Effector CD4-positive, alpha-beta T cell (primary cell): ENCODE data around the gene ITPA.
"Not testable (repeated sequence)": the region's sequence is repeated elsewhere in the genome, so short reads cannot be mapped to it uniquely, and the experiment has no call there.

Experiments used
- DNase-seq: peaks from one replicate; pipeline ENCODE4 v3.0.0-alpha.2; 2020

ITPA gene

DNA sequence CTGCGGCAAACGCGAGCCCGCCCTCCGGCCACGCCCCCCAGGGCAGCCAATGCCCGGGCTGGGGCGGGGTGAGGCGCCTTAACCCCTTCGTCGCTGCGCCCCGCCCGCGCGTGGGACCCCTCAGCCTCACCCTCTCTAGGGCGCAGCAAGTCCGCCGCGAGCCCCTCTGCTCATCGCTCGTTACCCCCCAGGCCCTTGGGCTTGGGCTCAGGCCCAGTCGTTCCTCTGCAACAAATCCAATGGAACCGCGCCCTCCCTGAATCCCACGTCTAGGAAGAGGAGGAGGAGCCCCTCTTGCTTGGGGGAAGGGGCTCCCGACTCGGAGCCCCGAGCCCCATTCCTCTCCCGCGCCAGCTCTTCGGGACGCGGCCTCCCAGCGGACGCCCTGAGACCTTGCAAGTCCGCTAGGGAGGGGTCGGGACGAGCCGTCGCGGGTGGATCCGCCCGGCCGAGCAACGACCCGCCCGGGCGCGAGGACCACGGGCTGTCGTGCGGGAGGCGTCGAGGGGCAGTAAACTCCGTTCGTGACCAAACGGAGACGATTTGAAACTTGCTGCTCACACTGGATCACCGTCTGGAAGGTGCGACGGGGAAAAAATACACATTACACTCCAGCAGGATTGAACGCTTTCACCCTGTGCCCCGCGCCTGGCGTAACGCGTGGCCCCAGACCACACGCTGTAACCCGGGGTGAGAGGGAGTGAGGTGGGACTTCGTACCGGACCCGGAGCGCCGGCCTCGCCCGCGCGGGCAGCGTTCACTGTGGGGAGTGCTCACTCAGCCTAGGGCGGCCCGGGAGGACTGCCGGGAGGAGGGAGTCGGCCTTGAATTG, 35.5 kb upstream of the ITPA start:
- peak; percentile 86 for DNase-seq

- no peak for DNase-seq
These were observed 34.6 kb upstream of the ITPA start for GRCh38 chr20:3174442-3175261.

DNA sequence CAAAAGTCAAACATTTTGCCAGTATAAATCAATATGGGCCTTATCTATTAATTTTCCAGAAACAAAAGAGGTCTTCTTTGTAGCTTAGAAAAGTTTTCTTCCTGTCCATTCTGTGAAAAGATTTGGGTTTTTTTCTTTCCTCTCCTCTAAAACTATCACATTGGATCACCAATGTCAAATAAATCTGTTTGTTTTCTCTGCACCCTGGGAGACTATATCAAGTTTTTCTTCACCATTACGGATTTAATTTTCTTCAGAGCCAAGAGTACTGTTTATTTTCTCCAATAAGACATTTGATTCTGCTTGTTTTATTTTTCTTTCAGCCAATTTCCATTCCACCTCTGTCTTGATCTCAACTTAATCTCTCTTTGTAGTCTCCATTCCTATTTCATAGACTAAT, 34.0 kb upstream of the ITPA start:
- no peak for DNase-seq

DNA sequence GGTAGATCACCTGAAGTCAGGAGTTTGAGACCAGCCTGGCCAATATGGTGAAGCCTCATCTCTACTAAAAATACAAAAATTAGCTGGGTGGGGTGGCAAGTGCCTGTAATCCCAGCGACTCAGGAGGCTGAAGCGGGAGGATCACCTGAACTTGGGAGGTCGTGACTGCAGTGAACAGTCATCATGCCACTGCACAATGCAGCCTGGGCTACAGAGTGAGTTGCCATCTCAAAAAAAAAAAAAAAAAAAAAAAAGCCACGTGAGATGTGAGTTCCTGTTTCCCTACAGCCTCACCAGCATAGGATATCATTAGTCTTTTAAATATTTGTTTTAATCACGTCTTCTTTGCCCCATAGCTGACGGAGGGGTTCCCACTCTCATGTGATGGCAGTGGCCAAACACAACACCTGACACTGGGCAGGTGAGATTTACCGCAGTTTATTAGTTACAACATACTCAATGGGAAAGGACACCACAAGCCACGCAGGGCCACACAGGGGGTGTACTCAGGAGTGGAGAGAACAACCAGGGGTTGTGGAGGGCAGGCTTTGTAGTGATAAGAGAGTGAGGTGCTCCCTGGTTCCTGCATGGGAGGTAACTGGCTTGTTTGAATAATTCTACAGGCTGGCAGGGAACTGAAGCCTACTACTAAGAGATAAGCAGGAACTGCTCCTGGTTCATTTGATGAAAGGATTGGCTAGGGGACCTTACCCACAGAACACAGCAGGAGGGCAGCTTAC, 31.4 kb upstream of the ITPA start:
- no peak for DNase-seq

DNA sequence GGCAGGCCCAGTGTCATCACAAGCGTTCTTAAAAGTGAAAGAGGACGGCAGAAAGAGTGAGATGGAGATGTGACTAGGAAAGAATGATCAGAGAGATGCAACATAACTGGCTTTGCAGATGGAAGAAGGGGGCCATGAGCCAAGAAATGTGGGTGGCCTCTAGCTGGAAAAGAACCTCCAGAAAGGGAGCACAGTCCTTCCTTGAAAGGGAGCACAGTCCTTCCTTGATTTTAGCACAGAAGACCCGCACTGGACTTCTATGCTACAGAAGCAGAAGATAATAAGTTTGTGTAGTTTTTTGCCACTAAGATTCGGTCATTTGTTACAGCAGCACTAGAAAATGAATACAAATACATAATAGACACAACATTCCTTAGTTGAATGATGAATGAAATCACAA, 29.0 kb upstream of the ITPA start:
- no peak for DNase-seq

GRCh38 chr20:3181270-3181669, 28.0 kb upstream of the ITPA start:
- no peak for DNase-seq

DNA sequence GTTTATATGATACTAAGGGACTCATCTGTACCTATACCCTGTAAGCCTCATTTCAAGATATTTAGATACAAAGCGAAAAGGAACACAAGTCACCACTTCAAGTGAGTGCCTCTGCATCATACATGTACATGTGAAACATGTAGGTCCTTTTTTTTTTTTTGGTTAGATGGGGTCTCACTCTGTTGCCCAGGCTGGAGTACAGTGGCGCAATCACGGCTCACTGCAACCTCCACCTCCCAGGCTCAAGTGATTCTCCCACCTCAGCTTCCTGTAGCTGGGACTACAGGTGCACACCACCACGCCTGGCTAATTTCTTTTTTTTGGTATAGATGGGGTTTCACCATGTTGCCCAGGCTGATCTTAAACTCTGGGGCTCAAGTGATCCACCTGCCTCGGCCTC, 26.9 kb upstream of the ITPA start:
- not testable (repeated sequence) for DNase-seq

GRCh38 chr20:3183896-3184612, 25.2 kb upstream of the ITPA start:
- no peak for DNase-seq

DNA sequence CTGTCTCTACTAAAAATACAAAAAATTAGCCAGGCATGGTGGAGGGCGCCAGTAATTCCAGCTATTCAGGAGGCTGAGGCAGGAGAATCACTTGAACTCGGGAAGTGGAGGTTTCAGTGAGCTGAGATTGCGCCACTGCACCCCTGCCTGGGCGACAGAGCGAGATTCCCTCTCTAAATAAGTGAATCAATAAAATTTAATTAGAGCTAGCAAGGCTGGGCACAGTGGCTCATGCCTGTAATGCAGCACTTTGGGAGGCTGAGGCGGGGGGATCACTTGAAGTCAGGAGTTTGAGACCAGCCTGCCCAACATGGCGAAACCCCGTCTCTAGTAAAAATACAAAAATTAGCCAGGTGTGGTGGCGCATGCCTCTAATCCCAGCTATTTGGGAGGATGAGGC, 21.4 kb upstream of the ITPA start:
- DNase-seq, result not testable (repeated sequence)

GRCh38 chr20:3188823-3189413, 20.4 kb upstream of the ITPA start:
- no peak for DNase-seq

DNA sequence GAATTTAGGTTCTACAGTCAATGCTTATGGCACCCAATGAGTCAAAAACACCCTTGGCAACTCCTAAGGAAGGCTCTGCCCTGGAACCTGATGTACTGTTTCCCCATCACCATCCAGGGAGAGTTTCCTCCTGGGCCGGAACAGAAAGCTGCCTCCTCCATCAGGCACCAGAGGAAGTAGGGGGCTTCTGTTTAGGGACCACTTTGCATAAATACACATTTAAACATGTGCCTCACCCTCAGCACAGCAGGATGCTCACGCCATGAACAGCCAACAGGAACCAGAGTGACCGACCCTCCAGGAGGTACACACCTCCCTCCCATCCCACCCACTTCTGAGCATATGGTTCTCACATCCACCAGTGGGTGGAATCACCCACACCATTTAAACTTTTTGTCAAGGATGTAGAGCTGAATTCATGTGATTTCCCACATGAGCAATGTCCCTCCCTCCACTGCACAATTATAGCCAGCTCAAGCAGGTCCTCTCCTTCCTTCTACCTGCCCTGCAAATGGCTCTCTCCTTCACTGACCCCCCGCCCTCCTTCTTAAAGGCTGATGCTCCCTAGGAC, 19.7 kb upstream of the ITPA start:
- no peak for DNase-seq

DNA sequence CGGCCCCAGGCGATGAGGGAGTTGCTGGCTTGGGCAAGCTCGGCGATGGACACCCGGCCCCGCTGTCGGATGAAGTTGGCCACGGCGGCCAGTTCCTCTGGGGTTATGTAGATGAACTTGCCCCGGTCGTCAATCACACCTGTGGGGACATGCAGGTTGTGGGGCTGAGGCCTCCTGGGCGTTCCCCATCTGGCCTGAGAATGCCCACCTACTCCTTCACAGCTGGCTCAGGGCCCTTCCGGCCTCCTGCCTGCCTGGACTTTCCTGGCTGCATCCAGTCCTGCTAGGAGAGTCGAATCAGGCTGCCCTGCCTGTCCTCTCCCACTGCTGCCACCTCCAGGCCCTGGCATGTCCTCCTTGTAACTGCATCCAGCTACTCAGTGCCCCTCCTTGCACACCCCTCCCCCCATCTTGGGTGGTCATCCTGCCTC, 18.6 kb upstream of the ITPA start:
- DNase-seq, result no peak

DNA sequence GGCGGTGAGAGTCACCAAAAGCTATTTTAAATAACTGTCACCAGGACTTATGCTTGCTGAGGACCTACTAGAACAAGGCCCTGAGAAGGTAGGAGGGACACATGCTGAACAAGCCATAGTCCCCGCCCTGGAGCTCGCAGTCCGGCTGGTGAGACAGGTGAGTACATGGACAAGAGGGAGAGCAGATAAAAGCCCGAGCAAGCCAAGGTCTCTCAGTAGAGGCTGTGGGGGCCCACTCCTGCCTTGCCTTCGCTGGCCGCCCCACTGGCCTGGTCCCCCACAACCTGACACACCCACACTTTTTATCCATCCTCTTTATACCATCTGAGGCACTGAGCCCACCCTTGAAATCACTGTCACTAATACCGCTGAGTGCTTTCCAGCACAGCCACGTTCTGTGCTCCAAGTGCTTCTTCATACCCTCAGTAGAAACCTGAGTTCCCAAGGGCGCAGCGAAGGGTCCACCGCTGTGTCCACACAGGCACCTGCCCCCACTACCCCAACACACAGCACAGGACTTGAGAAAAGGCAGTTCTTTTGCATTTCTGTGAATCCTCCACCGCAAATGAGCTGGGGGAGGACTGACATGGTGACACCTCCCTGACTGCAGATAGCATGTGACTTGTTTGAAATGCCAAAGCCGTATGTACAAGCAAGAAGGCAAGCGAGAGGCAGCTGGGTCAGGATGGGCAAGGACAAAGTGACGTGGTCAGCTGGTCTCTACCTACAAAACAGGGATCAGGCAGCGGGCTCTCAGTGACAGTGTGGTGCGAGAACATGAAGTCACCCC, 16.9 kb upstream of the ITPA start:
- DNase-seq, result no peak

- no peak for DNase-seq
These were observed 15.3 kb upstream of the ITPA start for GRCh38 chr20:3193806-3194616.

- no peak for DNase-seq
These were observed 14.5 kb upstream of the ITPA start for GRCh38 chr20:3194617-3195280.

DNA sequence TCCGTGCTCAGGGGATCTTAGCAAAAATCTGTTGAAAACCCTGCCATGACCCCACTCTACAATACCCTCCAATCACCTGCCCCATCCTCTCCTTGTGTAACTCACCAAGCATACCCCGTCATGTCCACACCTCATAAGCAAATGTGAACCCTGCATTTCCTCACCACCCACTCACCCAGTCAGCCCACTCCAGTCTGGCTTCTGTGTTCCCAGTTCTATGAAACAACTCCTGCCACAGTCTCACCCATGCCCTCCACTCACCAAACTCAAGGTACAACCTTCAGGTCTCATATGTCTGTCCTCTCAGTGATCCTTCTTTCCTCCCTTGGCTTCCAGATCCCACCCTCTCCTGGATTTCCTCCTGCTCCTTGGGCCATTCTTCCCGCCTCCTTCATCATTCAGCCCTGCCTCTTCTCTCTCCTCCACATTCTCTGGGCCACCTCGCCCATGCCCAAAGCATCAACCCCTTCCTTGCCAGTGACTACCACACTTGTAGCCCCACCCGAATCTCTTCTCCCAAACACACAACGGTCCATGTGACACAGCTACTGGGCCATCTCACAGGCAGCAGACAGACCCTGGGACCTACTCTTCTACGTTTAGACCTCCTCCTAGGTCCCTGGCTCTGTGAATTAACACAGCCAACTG, 13.6 kb upstream of the ITPA start:
- DNase-seq, result no peak

DNA sequence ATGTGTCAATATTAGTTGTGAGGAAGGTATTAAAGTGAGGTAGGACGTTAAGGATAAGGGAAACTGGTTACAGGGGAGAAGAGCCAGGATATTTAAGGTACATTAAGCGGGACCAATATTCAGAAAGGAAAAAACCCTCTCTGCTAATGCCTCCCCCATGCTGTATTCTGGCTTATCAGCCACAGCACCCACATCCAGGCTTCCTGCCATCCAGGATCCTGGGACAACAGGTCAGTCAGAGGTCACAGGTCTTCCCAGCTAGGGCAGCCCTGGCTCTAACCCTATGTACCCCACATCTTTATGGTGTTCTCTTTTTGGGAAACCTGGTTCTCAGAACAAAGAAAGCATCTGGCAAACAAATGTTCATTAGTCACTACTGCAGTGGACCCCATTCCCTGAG, 10.1 kb upstream of the ITPA start:
- DNase-seq, result no peak

DNA sequence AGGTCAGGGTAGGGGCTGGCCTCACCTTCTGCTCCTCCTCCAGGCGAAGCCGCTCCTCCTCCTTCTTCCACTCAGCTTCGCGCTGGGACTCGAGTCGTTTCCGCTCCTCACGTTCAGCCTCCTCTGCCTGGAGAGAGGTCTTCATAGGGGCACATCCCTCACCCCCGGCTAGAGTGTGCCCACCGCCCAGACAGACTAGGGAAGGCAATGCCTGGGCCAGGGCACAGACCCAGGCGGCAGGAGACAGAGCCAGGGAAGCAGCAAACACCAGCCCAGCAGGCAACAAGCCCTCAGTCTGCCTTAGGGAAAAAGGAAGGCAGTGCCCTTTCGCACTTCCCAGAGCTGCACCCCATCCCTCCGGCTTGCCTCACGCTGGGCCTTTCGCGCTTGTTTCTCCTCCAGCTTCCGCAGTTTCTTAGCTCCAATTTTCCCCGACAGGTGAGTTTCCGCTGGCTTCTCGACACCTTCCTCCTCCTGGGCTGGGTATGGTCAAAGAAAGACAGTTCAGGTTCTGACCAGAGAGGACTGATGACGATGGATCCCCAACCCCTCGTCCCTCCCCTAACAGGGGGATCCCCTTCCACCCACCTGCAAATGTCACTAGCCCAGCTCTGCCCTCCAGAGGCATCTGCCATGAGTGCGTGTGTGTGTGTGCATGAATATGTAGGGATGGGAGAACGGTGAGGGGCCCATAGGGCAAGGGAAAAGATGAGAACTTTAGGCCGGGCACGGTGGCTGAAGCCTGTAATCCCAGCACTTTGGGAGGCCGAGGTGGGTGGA, 9.1 kb upstream of the ITPA start:
- no peak for DNase-seq
